ENCODE data around the gene GRB10. TPM values are rescaled to one million over a fixed set of nuclear protein-coding genes. Genes with fewer than 3 reads are reported as not detected.
A peak's percentile ranks its signal among the peaks of the same experiment; 100 is the strongest.

The GRB10 gene
- total RNA-seq, 1 donor from 2014 or later, result 67.7 TPM

DNA sequence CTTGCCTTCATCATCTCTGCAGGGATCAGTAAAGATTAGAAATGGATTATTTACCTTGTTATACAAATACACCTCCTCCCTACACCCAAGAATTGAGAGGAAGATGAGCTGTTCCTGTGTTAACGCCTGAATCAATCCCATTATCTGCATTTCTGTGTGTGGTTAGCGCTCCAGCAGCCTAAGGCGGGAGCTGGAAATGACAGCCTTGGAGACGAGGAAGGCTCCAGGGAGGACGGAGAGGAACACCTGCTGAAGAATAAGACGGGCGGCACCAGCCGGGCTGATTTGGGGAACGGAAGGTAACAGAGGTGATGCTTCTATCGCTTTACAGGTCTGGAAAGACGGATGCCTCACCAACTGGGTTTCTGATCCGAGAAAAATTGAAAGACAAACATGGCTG lies 183.3 kb downstream of the GRB10 start:
- DNase-seq (ENCODE audit: low read depth), result no peak

DNA sequence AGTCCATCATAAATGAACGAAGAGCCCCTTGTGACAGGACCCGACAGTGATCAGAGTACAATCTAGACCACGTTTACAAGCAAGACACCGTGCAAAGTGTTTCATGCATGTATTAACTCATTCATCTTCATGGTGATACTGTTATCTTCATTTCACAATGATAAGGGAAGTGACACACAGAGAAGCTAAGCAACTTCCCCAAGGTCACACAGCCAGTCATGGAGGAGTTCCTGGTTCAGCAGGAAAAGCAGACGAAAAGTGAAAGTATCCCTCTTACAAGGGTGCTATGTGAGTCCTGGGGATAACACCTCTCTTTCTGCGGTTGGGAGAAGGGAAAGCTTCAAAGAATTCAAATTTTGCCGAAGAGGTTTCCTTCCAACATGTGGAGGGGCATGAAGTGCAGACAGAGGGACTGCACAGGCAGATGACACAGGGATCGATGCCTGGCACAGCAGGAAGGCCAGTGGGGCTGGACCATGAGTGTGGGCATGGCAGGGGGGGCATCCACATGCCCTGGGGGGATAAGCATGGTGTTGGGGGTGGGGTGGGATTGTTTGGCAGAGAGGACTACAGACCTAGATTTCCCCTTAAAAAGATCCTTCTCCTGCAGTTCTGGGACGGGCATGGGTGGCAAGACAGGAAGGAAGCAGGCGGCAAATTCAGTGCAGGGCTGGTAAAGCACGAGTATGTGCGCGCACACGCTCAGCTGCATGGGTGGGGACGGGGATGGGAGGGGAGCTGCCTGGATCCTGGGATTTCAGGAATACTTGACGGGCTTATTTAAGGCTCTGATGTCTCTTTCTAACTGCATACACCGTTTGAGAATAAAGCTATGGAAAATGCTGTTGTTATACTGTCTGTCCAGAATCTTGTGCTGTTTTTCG lies 184.0 kb downstream of the GRB10 start:
- FAIRE-seq (peak; percentile 62), DNase-seq (ENCODE audit: low read depth) (no peak)
- TF ChIP-seq, protein P1, sequence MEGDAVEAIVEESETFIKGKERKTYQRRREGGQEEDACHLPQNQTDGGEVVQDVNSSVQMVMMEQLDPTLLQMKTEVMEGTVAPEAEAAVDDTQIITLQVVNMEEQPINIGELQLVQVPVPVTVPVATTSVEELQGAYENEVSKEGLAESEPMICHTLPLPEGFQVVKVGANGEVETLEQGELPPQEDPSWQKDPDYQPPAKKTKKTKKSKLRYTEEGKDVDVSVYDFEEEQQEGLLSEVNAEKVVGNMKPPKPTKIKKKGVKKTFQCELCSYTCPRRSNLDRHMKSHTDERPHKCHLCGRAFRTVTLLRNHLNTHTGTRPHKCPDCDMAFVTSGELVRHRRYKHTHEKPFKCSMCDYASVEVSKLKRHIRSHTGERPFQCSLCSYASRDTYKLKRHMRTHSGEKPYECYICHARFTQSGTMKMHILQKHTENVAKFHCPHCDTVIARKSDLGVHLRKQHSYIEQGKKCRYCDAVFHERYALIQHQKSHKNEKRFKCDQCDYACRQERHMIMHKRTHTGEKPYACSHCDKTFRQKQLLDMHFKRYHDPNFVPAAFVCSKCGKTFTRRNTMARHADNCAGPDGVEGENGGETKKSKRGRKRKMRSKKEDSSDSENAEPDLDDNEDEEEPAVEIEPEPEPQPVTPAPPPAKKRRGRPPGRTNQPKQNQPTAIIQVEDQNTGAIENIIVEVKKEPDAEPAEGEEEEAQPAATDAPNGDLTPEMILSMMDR (IDR thresholded peaks at IDR 0.05; ENCODE audit: insufficient read depth, low read length, severe bottlenecking), result no peak
- Histone ChIP-seq H3K36me3 (ENCODE audit: control insufficient read depth, insufficient read depth, low read length) (peaks cover 7% of the 10 kb centered on the region), H3K4me3 (ENCODE audit: low read depth, low read length) (no peak overlapping the region), H3K27me3 (ENCODE audit: control insufficient read depth, insufficient read depth, low read length) (no peaks in the 10 kb centered on the region)

More for the DNA sequence above, 183.3 kb downstream of the GRB10 start:
- FAIRE-seq, result no peak
- TF ChIP-seq, protein P1 (IDR thresholded peaks at IDR 0.05; ENCODE audit: insufficient read depth, low read length, severe bottlenecking), result no peak
- H3K27me3 ChIP-seq (ENCODE audit: control insufficient read depth, insufficient read depth, low read length), result no peaks in the 10 kb centered on the region
- H3K4me3 ChIP-seq (ENCODE audit: low read depth, low read length), result no peak overlapping the region
- peaks cover 9% of the 10 kb centered on the region for H3K36me3 ChIP-seq (ENCODE audit: control insufficient read depth, insufficient read depth, low read length)

DNA sequence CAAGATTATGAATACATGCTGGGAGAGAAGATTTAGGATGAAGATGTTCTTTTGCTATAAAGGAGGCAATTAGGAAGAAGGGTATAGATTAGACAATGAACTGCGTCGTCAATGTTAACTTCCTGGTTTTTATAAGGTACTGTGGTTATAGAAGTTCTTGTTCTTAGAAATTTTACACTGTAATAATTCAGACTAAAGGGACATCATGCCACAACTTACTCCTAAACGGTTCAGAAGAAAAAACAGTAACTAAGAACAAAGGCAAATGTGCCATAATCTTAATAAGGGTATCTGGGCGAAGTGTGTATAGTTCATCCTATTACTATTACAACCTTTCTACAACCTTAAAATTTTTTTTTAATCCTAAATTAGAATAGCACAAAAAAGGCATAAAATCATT lies 186.2 kb downstream of the GRB10 start:
- Histone ChIP-seq H3K27me3 (ENCODE audit: control insufficient read depth, insufficient read depth, low read length) (no peaks in the 10 kb centered on the region), H3K4me3 (ENCODE audit: low read depth, low read length) (no peak overlapping the region), H3K36me3 (ENCODE audit: control insufficient read depth, insufficient read depth, low read length) (peaks cover 9% of the 10 kb centered on the region)
- TF ChIP-seq, protein P1 (IDR thresholded peaks at IDR 0.05; ENCODE audit: insufficient read depth, low read length, severe bottlenecking), result no peak
- DNase-seq (ENCODE audit: low read depth), result no peak
- FAIRE-seq, result no peak

DNA sequence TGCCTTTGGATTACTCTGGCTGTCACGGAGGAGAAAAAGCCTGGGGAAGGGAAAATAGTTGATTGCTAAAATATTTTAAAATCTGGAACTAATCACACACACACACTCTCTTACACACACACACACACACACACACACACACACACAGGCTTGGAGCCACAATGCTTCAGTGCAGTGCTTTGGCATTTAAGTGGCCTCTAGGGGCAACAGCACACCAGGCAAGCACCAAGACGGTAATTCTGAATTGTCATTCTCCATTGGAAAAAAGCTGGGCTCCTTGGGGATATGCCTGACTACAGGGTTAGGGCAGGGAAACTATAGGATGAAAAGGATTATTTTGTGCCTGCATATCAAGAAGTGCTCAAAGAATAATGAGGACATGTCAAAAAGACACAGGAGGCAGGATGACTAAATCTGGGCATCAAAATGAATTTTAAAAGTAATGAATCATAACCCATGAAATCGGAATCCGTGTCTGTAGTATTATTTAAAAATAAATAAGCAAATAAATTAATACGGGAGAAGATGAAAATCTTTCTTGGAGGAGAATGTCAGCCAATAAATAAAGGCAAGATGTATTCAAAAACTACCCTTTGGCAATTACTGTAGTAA lies 187.1 kb downstream of the GRB10 start:
- no peaks in the 10 kb centered on the region for H3K27me3 ChIP-seq (ENCODE audit: control insufficient read depth, insufficient read depth, low read length)
- no peak overlapping the region for H3K4me3 ChIP-seq (ENCODE audit: low read depth, low read length)
- DNase-seq (ENCODE audit: low read depth) (peak; percentile 13), FAIRE-seq (no peak)
- peaks cover 8% of the 10 kb centered on the region for H3K36me3 ChIP-seq (ENCODE audit: control insufficient read depth, insufficient read depth, low read length)
- TF ChIP-seq, protein P1 (IDR thresholded peaks at IDR 0.05; ENCODE audit: insufficient read depth, low read length, severe bottlenecking), result peak; percentile 40

DNA sequence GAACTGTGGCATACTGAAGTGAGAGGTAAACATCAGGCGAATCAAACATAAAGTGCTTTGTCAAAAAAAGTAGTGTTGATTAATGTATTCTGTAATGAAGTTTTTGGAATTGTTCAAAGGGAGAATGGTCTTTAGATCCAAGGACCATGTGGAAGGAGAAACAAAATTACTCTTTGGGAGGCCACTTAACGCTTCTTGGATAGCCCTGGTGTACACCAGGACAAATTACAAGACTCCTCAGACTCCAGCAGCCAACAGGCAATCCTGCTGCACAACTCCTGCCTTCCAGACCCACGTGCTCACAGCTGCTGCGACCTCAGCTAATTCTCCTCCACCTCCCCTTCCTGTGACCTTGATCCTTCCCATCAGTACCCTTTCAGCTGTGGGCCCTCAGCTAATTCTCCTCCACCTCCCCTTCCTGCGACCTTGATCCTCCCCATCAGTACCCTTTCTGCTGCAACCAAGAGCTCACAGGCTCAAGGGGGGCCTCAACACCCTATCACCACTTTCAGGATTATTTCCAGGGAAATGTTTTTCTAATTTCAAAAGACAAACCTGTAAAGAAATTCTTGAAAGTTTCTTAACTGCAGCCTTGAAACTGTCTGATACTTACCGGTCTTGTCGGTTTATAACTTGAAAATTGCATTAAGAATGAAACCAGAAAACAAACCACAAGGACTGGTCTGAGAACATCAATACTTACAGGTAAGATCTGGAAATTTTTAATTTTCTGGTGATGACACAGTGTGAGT lies 187.8 kb downstream of the GRB10 start:
- H3K27me3 ChIP-seq (ENCODE audit: control insufficient read depth, insufficient read depth, low read length), result no peaks in the 10 kb centered on the region
- no peak overlapping the region for H3K4me3 ChIP-seq (ENCODE audit: low read depth, low read length)
- TF ChIP-seq, protein P1 (IDR thresholded peaks at IDR 0.05; ENCODE audit: insufficient read depth, low read length, severe bottlenecking), result no peak
- FAIRE-seq, result no peak
- H3K36me3 ChIP-seq (ENCODE audit: control insufficient read depth, insufficient read depth, low read length), result peaks cover 8% of the 10 kb centered on the region
- DNase-seq (ENCODE audit: low read depth), result no peak

All from bronchial epithelial cell (primary cell).